Measurements from ENCODE around the gene GPC6.

The GPC6 gene

DNA sequence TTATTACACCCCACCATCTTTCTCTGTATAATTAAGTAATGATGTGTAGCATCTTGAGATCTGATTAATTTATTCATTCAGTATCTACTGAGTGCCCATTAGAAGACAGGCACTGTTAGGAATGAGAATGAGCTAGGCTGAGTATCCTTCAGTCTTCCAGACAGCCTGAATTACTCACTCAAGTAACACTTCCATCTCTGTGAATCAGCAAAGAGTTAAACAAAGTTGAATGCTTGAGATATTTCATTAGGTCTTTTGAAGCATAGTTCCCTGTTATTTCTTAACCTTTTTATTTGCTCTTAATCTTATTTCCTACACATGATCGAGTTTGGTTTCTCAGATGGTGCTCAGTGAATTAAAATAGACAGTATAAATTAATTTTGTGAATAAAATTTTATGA lies 839.1 kb downstream of the GPC6 start:
- no peak overlapping the region for H3K4me3 ChIP-seq (ENCODE audit: insufficient read depth, low read length, poor library complexity, severe bottlenecking)
- H2AFZ ChIP-seq (ENCODE audit: low read depth, low read length, severe bottlenecking) = no peak overlapping the region
- no peaks in the 10 kb centered on the region for H3K9me3 ChIP-seq (ENCODE audit: insufficient read depth, low read length)
- H3K79me2 ChIP-seq (ENCODE audit: insufficient read depth, low read length) = no peaks in the 10 kb centered on the region
- no peak overlapping the region for H3K4me2 ChIP-seq (ENCODE audit: low read depth, low read length, poor library complexity, severe bottlenecking)
- H3K27ac ChIP-seq (ENCODE audit: low read depth, low read length) = no peak overlapping the region
- no peaks in the 10 kb centered on the region for H3K27me3 ChIP-seq (ENCODE audit: low read length)
- no peaks in the 10 kb centered on the region for H4K20me1 ChIP-seq (ENCODE audit: low read depth, low read length)
- H3K9me2 ChIP-seq (replicated peaks; ENCODE audit: insufficient read depth, low read length) = no peaks in the 10 kb centered on the region
- H3K36me3 ChIP-seq (ENCODE audit: low read length) = no peaks in the 10 kb centered on the region
- H3K9ac ChIP-seq (ENCODE audit: low read length) = no peak overlapping the region
- H3F3A ChIP-seq (ENCODE audit: insufficient read depth) = no peaks in the 10 kb centered on the region
- TF ChIP-seq, protein P1, sequence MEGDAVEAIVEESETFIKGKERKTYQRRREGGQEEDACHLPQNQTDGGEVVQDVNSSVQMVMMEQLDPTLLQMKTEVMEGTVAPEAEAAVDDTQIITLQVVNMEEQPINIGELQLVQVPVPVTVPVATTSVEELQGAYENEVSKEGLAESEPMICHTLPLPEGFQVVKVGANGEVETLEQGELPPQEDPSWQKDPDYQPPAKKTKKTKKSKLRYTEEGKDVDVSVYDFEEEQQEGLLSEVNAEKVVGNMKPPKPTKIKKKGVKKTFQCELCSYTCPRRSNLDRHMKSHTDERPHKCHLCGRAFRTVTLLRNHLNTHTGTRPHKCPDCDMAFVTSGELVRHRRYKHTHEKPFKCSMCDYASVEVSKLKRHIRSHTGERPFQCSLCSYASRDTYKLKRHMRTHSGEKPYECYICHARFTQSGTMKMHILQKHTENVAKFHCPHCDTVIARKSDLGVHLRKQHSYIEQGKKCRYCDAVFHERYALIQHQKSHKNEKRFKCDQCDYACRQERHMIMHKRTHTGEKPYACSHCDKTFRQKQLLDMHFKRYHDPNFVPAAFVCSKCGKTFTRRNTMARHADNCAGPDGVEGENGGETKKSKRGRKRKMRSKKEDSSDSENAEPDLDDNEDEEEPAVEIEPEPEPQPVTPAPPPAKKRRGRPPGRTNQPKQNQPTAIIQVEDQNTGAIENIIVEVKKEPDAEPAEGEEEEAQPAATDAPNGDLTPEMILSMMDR (IDR thresholded peaks at IDR 0.05; ENCODE audit: insufficient read depth, low read length, poor library complexity, severe bottlenecking) = no peak
- TF ChIP-seq EZH2phosphoT487 (conservative IDR thresholded peaks at IDR 0.05; ENCODE audit: low read length) = no peak

DNA sequence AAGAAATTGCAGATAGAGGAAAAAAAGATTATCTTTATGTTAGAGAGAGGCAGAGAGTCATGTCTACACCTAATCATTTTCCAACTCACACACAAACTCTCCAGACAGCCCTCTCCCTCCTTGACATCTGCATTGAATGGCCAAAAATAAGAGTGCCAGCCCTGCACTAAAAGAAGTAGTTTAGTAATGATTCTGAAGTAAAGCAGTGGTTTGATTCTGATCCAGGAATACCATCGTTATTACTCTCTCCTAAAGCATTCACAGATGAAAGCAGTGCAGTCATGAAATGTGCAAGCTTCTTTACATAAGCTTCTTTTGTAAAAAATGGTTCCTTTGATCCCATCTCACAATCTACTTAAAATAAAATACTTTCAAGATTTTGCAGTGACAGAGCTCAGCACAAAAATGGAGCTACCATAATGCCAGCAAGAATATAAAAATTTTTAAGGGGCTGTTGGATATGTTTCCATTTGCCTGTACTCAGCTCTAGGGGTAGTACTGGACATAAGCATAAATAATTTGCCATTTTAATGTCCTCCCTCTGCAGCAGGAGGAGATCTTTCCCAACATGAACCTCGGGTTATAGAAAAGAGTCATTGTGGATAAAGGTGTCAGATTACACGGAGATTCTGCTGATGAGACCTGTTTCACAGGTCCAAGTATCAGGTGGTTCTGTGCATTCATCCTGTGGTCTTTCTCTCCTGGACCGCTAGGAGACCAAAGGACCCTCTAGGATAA lies 846.6 kb downstream of the GPC6 start:
- Histone ChIP-seq H2AFZ (ENCODE audit: low read depth, low read length, severe bottlenecking) (no peak overlapping the region), H3K9me2 (replicated peaks; ENCODE audit: insufficient read depth, low read length) (no peaks in the 10 kb centered on the region), H3K36me3 (ENCODE audit: low read length) (no peaks in the 10 kb centered on the region), H3F3A (ENCODE audit: insufficient read depth) (no peaks in the 10 kb centered on the region), H4K20me1 (ENCODE audit: low read depth, low read length) (no peaks in the 10 kb centered on the region), H3K4me3 (ENCODE audit: insufficient read depth, low read length, poor library complexity, severe bottlenecking) (no peak overlapping the region), H3K79me2 (ENCODE audit: insufficient read depth, low read length) (no peaks in the 10 kb centered on the region), H3K9ac (ENCODE audit: low read length) (no peak overlapping the region), H3K9me3 (ENCODE audit: insufficient read depth, low read length) (no peaks in the 10 kb centered on the region), H3K27ac (ENCODE audit: low read depth, low read length) (no peak overlapping the region), H3K4me2 (ENCODE audit: low read depth, low read length, poor library complexity, severe bottlenecking) (no peak overlapping the region), H3K27me3 (ENCODE audit: low read length) (no peaks in the 10 kb centered on the region)
- no peak for TF ChIP-seq EZH2phosphoT487 (conservative IDR thresholded peaks at IDR 0.05; ENCODE audit: low read length)
- TF ChIP-seq, protein P1 (IDR thresholded peaks at IDR 0.05; ENCODE audit: insufficient read depth, low read length, poor library complexity, severe bottlenecking) = no peak

DNA sequence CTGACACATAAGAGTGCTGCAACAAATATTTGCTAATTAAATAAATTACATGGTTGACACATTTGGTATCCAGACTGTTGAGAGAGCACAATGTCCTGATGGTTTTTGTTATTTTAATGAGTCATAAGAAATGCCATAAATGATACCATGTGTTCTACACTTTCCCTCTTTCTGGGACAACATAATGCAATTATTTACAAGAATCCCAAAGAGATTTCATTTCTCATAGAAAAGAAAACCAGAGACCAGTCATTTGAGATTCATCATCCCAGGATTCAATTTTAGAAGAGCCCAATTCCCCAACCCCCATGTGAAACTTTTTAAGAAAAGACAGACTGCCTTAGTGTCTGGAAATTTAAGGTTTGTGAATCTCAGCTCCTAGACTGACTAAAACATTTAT lies 853.3 kb downstream of the GPC6 start:
- Histone ChIP-seq H3K4me2 (ENCODE audit: low read depth, low read length, poor library complexity, severe bottlenecking) (no peak overlapping the region), H3K27ac (ENCODE audit: low read depth, low read length) (no peak overlapping the region), H3K27me3 (ENCODE audit: low read length) (no peaks in the 10 kb centered on the region), H3F3A (ENCODE audit: insufficient read depth) (no peaks in the 10 kb centered on the region), H3K36me3 (ENCODE audit: low read length) (no peaks in the 10 kb centered on the region), H3K9ac (ENCODE audit: low read length) (no peak overlapping the region), H3K9me2 (replicated peaks; ENCODE audit: insufficient read depth, low read length) (no peaks in the 10 kb centered on the region), H2AFZ (ENCODE audit: low read depth, low read length, severe bottlenecking) (no peak overlapping the region), H3K4me3 (ENCODE audit: insufficient read depth, low read length, poor library complexity, severe bottlenecking) (no peak overlapping the region), H3K9me3 (ENCODE audit: insufficient read depth, low read length) (no peaks in the 10 kb centered on the region), H3K79me2 (ENCODE audit: insufficient read depth, low read length) (no peaks in the 10 kb centered on the region), H4K20me1 (ENCODE audit: low read depth, low read length) (no peaks in the 10 kb centered on the region)
- TF ChIP-seq, protein P1 (IDR thresholded peaks at IDR 0.05; ENCODE audit: insufficient read depth, low read length, poor library complexity, severe bottlenecking) = no peak
- TF ChIP-seq EZH2phosphoT487 (conservative IDR thresholded peaks at IDR 0.05; ENCODE audit: low read length) = no peak
